ENCODE results near the gene CNTNAP3. TPM values are rescaled to one million over a fixed set of nuclear protein-coding genes. Genes with fewer than 3 reads are reported as not detected.
"Not testable (repeated sequence)": the region's sequence is repeated elsewhere in the genome, so short reads cannot be mapped to it uniquely, and the experiment has no call there.

Gene CNTNAP3
- total and polyA plus RNA-seq, 2 of the 8 experiments (the other 6 are each of a cell fraction or from before 2014, with no cell fraction given), result 2.8 to 9.0 TPM

GRCh38 chr9:39121401-39121800 is 166.6 kb downstream of the CNTNAP3 start:
- H4K8ac ChIP-seq (ENCODE audit: extremely low read depth, insufficient read depth, low read length); H2BK5ac ChIP-seq (ENCODE audit: low read depth, low read length); H3K27ac ChIP-seq (ENCODE audit: low read depth, low read length); H2AK5ac ChIP-seq (ENCODE audit: low read depth, low read length); H3K79me1 ChIP-seq (ENCODE audit: low read depth, low read length); H2BK20ac ChIP-seq (ENCODE audit: low read length); DNase-seq (ENCODE audit: low read depth in 1 of 2, low spot score in 2 of 2); H3K14ac ChIP-seq (ENCODE audit: insufficient read length); H3K4me2 ChIP-seq (ENCODE audit: insufficient read depth in 1 of 2, low read depth in 2 of 2, low read length in 2 of 2); H3K56ac ChIP-seq (replicated peaks; ENCODE audit: insufficient read length, low read depth, low read length); H2BK15ac ChIP-seq (ENCODE audit: low read length); H3K4me3 ChIP-seq (ENCODE audit: extremely low read depth in 1 of 4, insufficient read depth in 2 of 4, low read depth in 3 of 4, low read length in 4 of 4); H3K9me3 ChIP-seq (ENCODE audit: insufficient read depth in 2 of 2, low read depth in 1 of 2, low read length in 1 of 2); H2BK120ac ChIP-seq (replicated peaks; ENCODE audit: low read depth, low read length); H3K36me3 ChIP-seq (ENCODE audit: control insufficient read depth in 2 of 4, insufficient read depth in 4 of 4, low read length in 3 of 4); H3K23ac ChIP-seq (ENCODE audit: insufficient read length); H3K18ac ChIP-seq (ENCODE audit: extremely low read depth, low read length); H2BK12ac ChIP-seq (ENCODE audit: low read depth, low read length); H3K4ac ChIP-seq (replicated peaks; ENCODE audit: insufficient read length, low read depth, low read length); H3K4me1 ChIP-seq (replicated peaks in 1 of 4; ENCODE audit: control insufficient read depth in 3 of 4, insufficient read depth in 4 of 4, low read length in 3 of 4); H3K9ac ChIP-seq (replicated peaks in 1 of 4; ENCODE audit: extremely low read depth in 1 of 4, low read depth in 3 of 4, low read length in 3 of 4); POLR2A ChIA-PET (ENCODE audit: partially characterized antibody); H4K5ac ChIP-seq (ENCODE audit: insufficient read length, low read depth, low read length); H3K79me2 ChIP-seq (ENCODE audit: control insufficient read depth in 1 of 2, insufficient read depth in 2 of 2, low read length in 2 of 2); FAIRE-seq; H2AFZ ChIP-seq (ENCODE audit: low read length); H3K27me3 ChIP-seq (replicated peaks in 1 of 4; ENCODE audit: control insufficient read depth in 3 of 4, extremely low read depth in 1 of 4, insufficient read depth in 3 of 4, low read length in 3 of 4); H3K23me2 ChIP-seq (ENCODE audit: low read depth, low read length); H4K91ac ChIP-seq (replicated peaks; ENCODE audit: insufficient read length, low read length); H4K20me1 ChIP-seq (replicated peaks in 1 of 2; ENCODE audit: control insufficient read depth in 1 of 2, insufficient read depth in 2 of 2, low read length in 2 of 2); CTCF ChIA-PET (ENCODE audit: partially characterized antibody): not testable (repeated sequence)
- WGBS, 2 experiments (ENCODE audit: extremely low coverage in 1 of 2, insufficient coverage in 1 of 2, insufficient read length in 1 of 2, insufficient replicate concordance in 2 of 2, low coverage in 1 of 2, low lambda C conversion rate in 2 of 2, missing lambda C conversion rate in 1 of 2), result no CpG with 5 or more reads among the region's 2 CpGs

- H3K18ac ChIP-seq (ENCODE audit: extremely low read depth, low read length); H4K5ac ChIP-seq (ENCODE audit: insufficient read length, low read depth, low read length); H3K9ac ChIP-seq (replicated peaks in 1 of 4; ENCODE audit: extremely low read depth in 1 of 4, low read depth in 3 of 4, low read length in 3 of 4); H2BK120ac ChIP-seq (replicated peaks; ENCODE audit: low read depth, low read length); H3K36me3 ChIP-seq (ENCODE audit: control insufficient read depth in 2 of 4, insufficient read depth in 4 of 4, low read length in 3 of 4); H2BK20ac ChIP-seq (ENCODE audit: low read length); H4K8ac ChIP-seq (ENCODE audit: extremely low read depth, insufficient read depth, low read length); H3K4me3 ChIP-seq (ENCODE audit: extremely low read depth in 1 of 4, insufficient read depth in 2 of 4, low read depth in 3 of 4, low read length in 4 of 4); H3K79me2 ChIP-seq (ENCODE audit: control insufficient read depth in 1 of 2, insufficient read depth in 2 of 2, low read length in 2 of 2); H3K27me3 ChIP-seq (replicated peaks in 1 of 4; ENCODE audit: control insufficient read depth in 3 of 4, extremely low read depth in 1 of 4, insufficient read depth in 3 of 4, low read length in 3 of 4); POLR2A ChIA-PET (ENCODE audit: partially characterized antibody); H4K20me1 ChIP-seq (replicated peaks in 1 of 2; ENCODE audit: control insufficient read depth in 1 of 2, insufficient read depth in 2 of 2, low read length in 2 of 2); H3K27ac ChIP-seq (ENCODE audit: low read depth, low read length); H3K14ac ChIP-seq (ENCODE audit: insufficient read length); DNase-seq (ENCODE audit: low read depth in 1 of 2, low spot score in 2 of 2); H3K23ac ChIP-seq (ENCODE audit: insufficient read length); H3K4ac ChIP-seq (replicated peaks; ENCODE audit: insufficient read length, low read depth, low read length); H2BK15ac ChIP-seq (ENCODE audit: low read length); H3K56ac ChIP-seq (replicated peaks; ENCODE audit: insufficient read length, low read depth, low read length); H3K79me1 ChIP-seq (ENCODE audit: low read depth, low read length); H2BK12ac ChIP-seq (ENCODE audit: low read depth, low read length); H3K4me2 ChIP-seq (ENCODE audit: insufficient read depth in 1 of 2, low read depth in 2 of 2, low read length in 2 of 2); H3K23me2 ChIP-seq (ENCODE audit: low read depth, low read length); H4K91ac ChIP-seq (replicated peaks; ENCODE audit: insufficient read length, low read length); FAIRE-seq; CTCF ChIA-PET (ENCODE audit: partially characterized antibody); H3K4me1 ChIP-seq (replicated peaks in 1 of 4; ENCODE audit: control insufficient read depth in 3 of 4, insufficient read depth in 4 of 4, low read length in 3 of 4); H2BK5ac ChIP-seq (ENCODE audit: low read depth, low read length); H3K9me3 ChIP-seq (ENCODE audit: insufficient read depth in 2 of 2, low read depth in 1 of 2, low read length in 1 of 2); H2AFZ ChIP-seq (ENCODE audit: low read length); H2AK5ac ChIP-seq (ENCODE audit: low read depth, low read length): not testable (repeated sequence)
Observed at GRCh38 chr9:39111746-39112145, 176.2 kb downstream of the CNTNAP3 start.

Data from H1 (cell line).